DMS 273 (cell line): ENCODE measurements around the gene EXOSC10.

Experiments
- DNase-seq: peaks from one replicate; lab custom pipeline; 2025; ENCODE audit not compliant: unreplicated experiment; lab: John Stamatoyannopoulos, UW

Gene EXOSC10

GRCh38 chr1:11099310-11100148, at the start of gene EXOSC10:
TSS of gene EXOSC10 (minus strand) at chr1:11099869. CDS start at chr1:11099831, 38 bp downstream.
- peak; percentile 97 for DNase-seq

DNA sequence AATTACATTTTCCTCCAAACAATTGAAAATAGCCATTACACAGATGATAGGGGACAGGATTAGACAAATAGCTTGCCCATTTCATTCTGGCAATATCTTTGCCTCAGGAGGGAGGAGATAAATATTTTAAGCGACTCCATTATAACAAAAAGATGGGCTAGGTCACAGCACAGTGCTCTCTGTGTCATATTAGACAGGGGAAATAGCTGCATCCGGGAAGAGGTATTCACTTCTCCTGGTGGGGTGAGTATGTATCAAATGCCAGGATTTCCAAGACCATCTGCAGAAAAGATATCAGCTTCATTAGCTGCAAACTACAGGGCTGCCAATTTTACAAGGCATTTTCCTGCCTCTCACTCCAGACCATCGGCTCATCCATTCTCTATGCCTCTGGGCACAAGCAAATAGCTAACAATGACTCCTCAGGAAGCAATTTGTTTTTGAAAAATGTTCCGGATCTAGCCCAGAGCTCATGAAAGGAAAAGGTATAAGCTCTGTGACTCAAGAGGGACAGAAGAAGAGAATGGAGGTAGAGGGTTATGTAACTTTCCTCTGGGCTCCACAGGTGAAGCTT, 47.6 kb upstream of the EXOSC10 start:
- DNase-seq, result no peak

GRCh38 chr1:11145741-11146140, 46.1 kb upstream of the EXOSC10 start:
- no peak for DNase-seq

DNA sequence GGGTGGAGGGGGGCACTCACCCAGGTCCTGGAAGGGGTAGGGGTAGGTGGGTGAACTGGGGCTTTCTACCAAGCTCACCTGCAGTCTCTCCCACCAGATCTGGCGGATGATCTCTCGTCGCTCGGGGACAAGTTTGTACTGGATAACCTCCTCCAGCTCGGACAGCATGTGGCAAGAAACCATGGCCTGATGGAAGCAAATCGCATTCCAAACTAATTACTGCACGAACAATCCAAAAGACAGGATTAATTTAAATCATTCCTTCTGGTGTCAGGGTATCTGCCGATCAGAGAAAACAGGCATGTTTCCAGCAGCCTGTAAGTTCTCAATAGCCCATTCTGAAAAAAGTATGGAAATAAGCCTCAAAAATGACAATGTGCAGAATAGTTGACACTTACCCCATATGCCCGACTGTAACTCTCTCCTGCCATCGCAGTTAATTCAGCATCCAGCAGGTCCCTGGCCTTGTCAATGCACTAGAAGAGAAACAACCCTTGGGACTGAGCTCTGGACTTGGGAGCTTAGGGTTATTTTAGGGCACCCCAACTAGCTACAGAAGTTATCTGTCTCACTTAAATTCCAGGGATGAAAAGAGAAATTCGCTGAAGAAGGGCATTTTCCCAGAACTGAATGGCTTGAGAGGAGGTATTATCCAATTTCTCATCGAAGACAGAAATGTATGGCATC, 45.0 kb upstream of the EXOSC10 start:
- DNase-seq, result no peak

GRCh38 chr1:11143907-11144306, 44.2 kb upstream of the EXOSC10 start:
- DNase-seq, result no peak

DNA sequence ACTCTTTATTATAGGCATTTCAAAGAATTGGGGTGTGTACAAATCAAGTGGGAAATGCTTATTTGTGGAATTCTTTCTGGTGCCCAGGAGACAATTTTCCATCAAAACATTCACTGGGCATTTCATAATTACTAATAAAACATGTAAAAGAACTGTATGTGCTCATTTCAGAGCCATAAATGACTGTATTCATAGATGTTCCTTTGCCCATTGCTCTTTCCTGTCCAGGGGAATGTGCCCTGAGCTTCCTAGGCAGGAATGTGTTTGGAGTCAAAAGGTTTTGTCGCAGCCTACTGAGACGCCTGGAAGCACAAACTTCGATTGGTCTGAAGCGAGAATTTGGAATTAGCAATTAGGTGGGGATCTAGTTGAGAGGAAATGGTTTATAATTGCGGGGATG, 43.7 kb upstream of the EXOSC10 start:
- no peak for DNase-seq

- no peak for DNase-seq
Measured at GRCh38 chr1:11142618-11143391, 43.1 kb upstream of the EXOSC10 start.

DNA sequence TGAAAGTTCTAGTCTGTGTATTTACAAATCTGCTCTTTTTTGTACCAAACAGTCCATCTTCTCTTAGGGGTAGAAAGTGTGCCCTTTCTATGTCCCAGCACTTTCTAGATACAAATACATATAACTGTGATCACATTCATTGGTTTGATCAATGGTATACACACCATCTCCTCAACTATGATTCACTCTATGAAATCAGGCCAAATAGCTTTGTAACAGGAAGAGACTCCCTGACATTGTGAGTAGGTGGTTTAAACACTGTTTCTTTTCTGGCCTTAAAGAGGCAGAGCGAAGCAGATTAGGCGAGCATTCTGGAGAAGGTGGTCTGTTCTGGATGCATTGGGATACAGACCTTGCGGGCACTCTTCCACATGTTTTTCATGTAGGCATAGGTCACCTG, 39.3 kb upstream of the EXOSC10 start:
- DNase-seq, result no peak

DNA sequence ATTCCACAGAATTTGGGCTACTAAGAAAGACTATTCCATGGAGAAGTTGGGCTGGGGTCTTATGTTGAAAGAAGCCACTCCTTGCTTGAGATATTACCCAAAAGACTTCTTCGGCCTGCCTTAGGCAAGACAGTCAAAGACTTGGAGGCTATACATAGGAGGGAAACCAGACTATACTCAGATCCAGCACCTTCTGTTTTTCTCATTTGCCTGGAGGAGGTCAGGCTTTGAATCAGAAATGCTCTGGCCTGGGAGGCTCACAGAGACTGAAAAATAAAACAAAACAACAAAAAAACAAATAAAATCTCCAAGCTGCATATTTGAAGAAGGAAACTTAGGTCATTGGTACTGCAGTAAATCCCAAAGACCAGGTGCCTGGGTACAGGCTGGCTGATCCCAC, 38.4 kb upstream of the EXOSC10 start:
- DNase-seq, result no peak

- DNase-seq, result peak; percentile 62
Measured at GRCh38 chr1:11134898-11135266, 35.2 kb upstream of the EXOSC10 start.

- DNase-seq, result peak; percentile 65
Measured at GRCh38 chr1:11134251-11134897, 34.7 kb upstream of the EXOSC10 start.

GRCh38 chr1:11132563-11133293, 33.1 kb upstream of the EXOSC10 start:
- DNase-seq, result peak; percentile 28

GRCh38 chr1:11131816-11132215, 32.1 kb upstream of the EXOSC10 start:
- no peak for DNase-seq

- DNase-seq, result no peak
Measured at GRCh38 chr1:11130406-11130805, 30.7 kb upstream of the EXOSC10 start.

GRCh38 chr1:11129649-11130390, 30.2 kb upstream of the EXOSC10 start:
- DNase-seq, result no peak

GRCh38 chr1:11126569-11126968, 26.9 kb upstream of the EXOSC10 start:
- DNase-seq, result no peak

DNA sequence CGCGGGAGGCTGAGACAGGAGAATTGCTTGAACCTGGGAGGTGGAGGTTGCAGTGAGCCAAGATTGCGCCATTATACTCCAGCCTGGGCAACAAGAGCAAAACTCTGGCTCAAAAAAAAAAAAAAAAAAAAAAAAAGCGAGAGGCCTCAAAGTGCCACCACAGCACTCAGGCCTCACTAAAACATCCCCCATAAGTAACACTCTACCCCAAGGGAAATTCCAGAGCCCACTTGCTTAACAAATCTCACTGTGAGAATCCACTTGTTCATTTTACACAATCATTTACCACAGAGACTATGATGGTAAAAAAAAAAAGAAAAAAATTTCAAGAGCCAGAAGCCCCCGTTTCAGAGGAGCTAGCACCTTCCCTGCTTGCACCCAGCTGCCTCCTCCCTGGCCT, 26.3 kb upstream of the EXOSC10 start:
- no peak for DNase-seq

DNA sequence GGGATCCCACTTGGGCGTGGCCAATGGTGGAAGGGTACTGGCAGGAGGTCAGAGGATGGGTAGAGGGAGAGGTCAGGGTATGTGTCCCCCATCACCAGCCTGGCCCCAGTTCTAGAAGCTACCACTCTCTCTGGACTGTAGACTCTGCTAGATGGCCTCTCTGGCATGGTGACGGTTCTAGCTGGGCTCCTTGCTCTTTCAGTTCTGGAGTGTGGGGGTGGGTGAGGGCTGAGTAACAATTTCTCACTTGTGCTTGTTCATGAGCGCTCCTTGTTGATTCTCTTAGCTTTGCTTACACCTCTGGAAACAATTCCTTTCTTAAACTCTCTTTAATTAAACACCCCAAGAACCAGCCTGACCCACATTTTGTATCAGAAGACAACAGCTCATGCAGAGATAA, 25.3 kb upstream of the EXOSC10 start:
- DNase-seq, result no peak

GRCh38 chr1:11116318-11116717, 16.6 kb upstream of the EXOSC10 start:
- DNase-seq, result no peak

- no peak for DNase-seq
Measured at GRCh38 chr1:11114966-11115365, 15.3 kb upstream of the EXOSC10 start.
